Loucy (cell line): ENCODE results near the gene TSPAN9.

ENCODE experiments used
- EZH2phosphoT487 ChIP-seq: fragments of 200-600 bp; IDR thresholded peaks from 2 replicates; pipeline ENCODE4 v1.6.1; 2018; ENCODE audit warnings: antibody characterized with exemption, mild to moderate bottlenecking, moderate library complexity, borderline replicate concordance
- TF ChIP-seq, protein P1 (sequence below): fragments of 200-600 bp; sonication (generic); conservative IDR thresholded peaks from 2 replicates; pipeline ENCODE4 v1.5.1; 2014; ENCODE audit warnings: mild to moderate bottlenecking, antibody characterized with exemption, low read length

- TF ChIP-seq, protein P1, sequence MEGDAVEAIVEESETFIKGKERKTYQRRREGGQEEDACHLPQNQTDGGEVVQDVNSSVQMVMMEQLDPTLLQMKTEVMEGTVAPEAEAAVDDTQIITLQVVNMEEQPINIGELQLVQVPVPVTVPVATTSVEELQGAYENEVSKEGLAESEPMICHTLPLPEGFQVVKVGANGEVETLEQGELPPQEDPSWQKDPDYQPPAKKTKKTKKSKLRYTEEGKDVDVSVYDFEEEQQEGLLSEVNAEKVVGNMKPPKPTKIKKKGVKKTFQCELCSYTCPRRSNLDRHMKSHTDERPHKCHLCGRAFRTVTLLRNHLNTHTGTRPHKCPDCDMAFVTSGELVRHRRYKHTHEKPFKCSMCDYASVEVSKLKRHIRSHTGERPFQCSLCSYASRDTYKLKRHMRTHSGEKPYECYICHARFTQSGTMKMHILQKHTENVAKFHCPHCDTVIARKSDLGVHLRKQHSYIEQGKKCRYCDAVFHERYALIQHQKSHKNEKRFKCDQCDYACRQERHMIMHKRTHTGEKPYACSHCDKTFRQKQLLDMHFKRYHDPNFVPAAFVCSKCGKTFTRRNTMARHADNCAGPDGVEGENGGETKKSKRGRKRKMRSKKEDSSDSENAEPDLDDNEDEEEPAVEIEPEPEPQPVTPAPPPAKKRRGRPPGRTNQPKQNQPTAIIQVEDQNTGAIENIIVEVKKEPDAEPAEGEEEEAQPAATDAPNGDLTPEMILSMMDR = no peak
- no peak for TF ChIP-seq EZH2phosphoT487
These were observed 36.6 kb downstream of the TSPAN9 start for GRCh38 chr12:3113671-3114325.
